BE2C (cell line): Measurements from ENCODE around the gene GRHL1.

Experiments
- DNase-seq: peaks from one replicate; pipeline ENCODE4 v3.0.0-alpha.2; 2020
- H3K27me3 ChIP-seq: fragments of 250-450 bp; sonication (Bioruptor Pico); 2 replicates; pipeline ENCODE4 v1.5.1; 2020; ENCODE audit warnings: mild to moderate bottlenecking
- H3K36me3 ChIP-seq: fragments of 250-450 bp; sonication (Bioruptor Pico); 2 replicates; pipeline ENCODE4 v1.5.1; 2020; ENCODE audit warnings: mild to moderate bottlenecking
- H3K4me1 ChIP-seq: fragments of 250-450 bp; sonication (Bioruptor Pico); 2 replicates; pipeline ENCODE4 v1.5.1; 2020
- H3K4me3 ChIP-seq: 2 replicates; pipeline ENCODE4 v1.5.1; 2011; ENCODE audit warnings: low read depth, low read length
- H3K9me3 ChIP-seq: fragments of 250-450 bp; sonication (Bioruptor Pico); 2 replicates; pipeline ENCODE4 v1.5.1; 2020
- CTCF ChIP-seq: IDR thresholded peaks from 2 replicates; pipeline ENCODE4 v1.5.1; 2012; ENCODE audit warnings: mild to moderate bottlenecking, low read depth, low read length

The GRHL1 gene

GRCh38 chr2:9945596-9945995 lies 5.9 kb upstream of the GRHL1 start:
- no peaks in the 10 kb centered on the region for H3K4me1 ChIP-seq
- H3K27me3 ChIP-seq: peaks cover 4% of the 10 kb centered on the region; the same call in 1 of the 2 replicates
- no peak overlapping the region for H3K4me3 ChIP-seq
- TF ChIP-seq CTCF: no peak
- no peak for DNase-seq
- H3K36me3 ChIP-seq: no peaks in the 10 kb centered on the region
- H3K9me3 ChIP-seq: no peaks in the 10 kb centered on the region

DNA sequence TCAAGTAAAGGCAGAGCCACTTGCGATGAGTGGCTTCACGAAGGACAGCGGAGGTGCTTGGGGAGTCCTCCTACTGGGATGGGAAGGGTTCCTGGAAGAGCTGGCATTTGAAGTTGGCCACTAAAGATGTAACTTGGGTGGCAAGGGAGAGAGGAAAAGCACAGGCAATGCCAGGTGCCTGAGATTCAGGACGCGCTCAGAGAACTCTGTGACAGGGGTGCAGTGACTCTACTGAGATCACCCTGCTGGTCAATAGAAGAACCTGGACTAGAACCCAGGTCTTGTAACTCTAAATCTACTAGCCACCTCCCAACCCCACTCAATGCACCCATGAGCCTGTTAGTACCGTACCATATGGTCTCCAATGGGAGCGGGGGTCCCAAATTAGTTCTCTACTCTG lies 5.4 kb upstream of the GRHL1 start:
- no peak overlapping the region for H3K4me3 ChIP-seq
- no peak for TF ChIP-seq CTCF
- H3K9me3 ChIP-seq: no peaks in the 10 kb centered on the region
- H3K36me3 ChIP-seq: no peaks in the 10 kb centered on the region
- DNase-seq: no peak
- H3K27me3 ChIP-seq: peaks cover 4% of the 10 kb centered on the region; the same call in 1 of the 2 replicates
- no peaks in the 10 kb centered on the region for H3K4me1 ChIP-seq

GRCh38 chr2:9946818-9947217 lies 4.7 kb upstream of the GRHL1 start:
- no peaks in the 10 kb centered on the region for H3K9me3 ChIP-seq
- H3K36me3 ChIP-seq: no peaks in the 10 kb centered on the region
- no peaks in the 10 kb centered on the region for H3K4me1 ChIP-seq
- no peak for DNase-seq
- TF ChIP-seq CTCF: no peak
- peaks cover 4% of the 10 kb centered on the region; the same call in 1 of the 2 replicates for H3K27me3 ChIP-seq
- no peak overlapping the region for H3K4me3 ChIP-seq

- H3K4me3 ChIP-seq: no peak overlapping the region
- H3K36me3 ChIP-seq: no peaks in the 10 kb centered on the region
- H3K9me3 ChIP-seq: no peaks in the 10 kb centered on the region
- TF ChIP-seq CTCF: no peak
- H3K27me3 ChIP-seq: peaks cover 9% of the 10 kb centered on the region; the same call in 1 of the 2 replicates
- DNase-seq: no peak
- H3K4me1 ChIP-seq: no peaks in the 10 kb centered on the region
Measured at GRCh38 chr2:9948721-9949120, 2.8 kb upstream of the GRHL1 start.

GRCh38 chr2:9949239-9949991 lies 2.1 kb upstream of the GRHL1 start:
- no peaks in the 10 kb centered on the region for H3K9me3 ChIP-seq
- TF ChIP-seq CTCF: no peak
- H3K27me3 ChIP-seq: peaks cover 9% of the 10 kb centered on the region; the same call in 1 of the 2 replicates
- DNase-seq: no peak
- H3K4me3 ChIP-seq: no peak overlapping the region
- H3K36me3 ChIP-seq: no peaks in the 10 kb centered on the region
- H3K4me1 ChIP-seq: no peaks in the 10 kb centered on the region; the same call in 1 of the 2 replicates

DNA sequence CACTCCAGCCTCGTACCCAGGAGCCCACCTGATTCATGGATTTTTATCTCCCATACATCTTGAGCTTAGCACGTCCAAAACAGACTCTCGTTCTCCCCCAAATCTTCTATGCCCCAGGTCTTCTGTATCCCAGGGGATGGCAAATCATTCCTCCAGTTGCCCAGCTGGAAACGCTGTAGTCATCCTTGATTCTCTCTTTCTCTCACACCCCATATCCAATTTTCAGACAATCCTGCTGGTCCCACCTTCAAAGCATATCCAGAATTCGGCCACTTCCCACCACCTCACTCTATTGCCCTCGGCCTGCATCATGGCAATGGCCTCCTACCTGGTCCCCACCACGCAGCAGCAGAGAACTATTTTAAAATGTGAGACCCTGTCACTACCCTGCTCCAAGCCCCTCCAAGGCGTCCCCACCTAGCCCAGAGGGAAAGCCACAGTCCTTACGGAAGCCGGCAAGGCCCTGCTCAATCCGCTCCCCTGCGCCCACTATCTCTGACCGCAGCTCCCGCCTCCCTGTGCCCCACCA lies 1.4 kb upstream of the GRHL1 start:
- no peak for TF ChIP-seq CTCF
- H3K9me3 ChIP-seq: no peaks in the 10 kb centered on the region
- no peak for DNase-seq
- H3K36me3 ChIP-seq: no peaks in the 10 kb centered on the region
- H3K4me1 ChIP-seq: no peaks in the 10 kb centered on the region; the same call in 1 of the 2 replicates
- H3K4me3 ChIP-seq: no peak overlapping the region
- H3K27me3 ChIP-seq: peaks cover 9% of the 10 kb centered on the region; the same call in 1 of the 2 replicates
